HG03432 (cell line): ENCODE measurements around the gene SERPINA5.
"Not testable (repeated sequence)": the region's sequence is repeated elsewhere in the genome, so short reads cannot be mapped to it uniquely, and the experiment has no call there.

ENCODE experiments used
- ATAC-seq: cut with Tn5 transposase; IDR thresholded peaks from one replicate; pipeline ENCODE4 v1.9.1; 2021; ENCODE audit warnings: mild to moderate bottlenecking, moderate library complexity; ENCODE audit not compliant: unreplicated experiment

Gene SERPINA5

GRCh38 chr14:94621358-94622134 lies 40.3 kb downstream of the SERPINA5 start:
- ATAC-seq: no peak

DNA sequence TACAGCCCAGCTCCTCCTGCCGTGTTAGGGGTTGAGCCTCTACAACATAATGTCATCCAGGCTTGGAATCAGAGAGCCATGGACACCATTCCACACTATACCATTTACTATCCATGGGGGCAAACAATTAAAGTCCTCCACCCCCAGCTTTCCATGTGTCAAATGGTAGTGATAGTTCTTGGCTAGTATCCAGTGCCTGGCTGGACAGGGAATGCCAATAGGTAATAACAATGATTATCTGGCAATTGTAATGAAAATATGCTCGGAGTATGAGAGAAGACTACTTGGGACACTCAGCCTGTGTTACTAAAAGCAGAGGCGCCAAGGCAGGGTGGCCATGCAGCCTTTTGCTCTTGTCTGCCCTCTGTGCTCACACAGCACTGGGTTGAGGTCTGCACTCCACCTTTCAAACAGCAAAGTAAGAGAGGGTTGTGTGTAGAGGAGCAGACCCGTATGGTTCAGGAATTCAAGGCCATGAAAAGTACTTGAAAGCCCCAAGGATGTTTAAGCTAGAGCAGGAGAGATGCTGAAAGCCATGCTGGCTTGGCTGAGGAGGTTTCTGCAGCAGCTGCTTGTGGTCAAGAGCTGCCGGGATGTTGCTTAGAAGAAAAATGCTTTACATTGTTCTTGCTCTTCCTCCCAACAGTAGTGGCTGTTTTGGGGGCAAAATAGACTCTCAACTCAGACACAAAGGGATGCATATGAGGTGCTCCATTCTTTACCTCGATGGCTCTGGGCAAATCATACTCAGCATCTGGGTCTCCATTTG lies 41.6 kb downstream of the SERPINA5 start:
- ATAC-seq: no peak

GRCh38 chr14:94623422-94623809 lies 42.2 kb downstream of the SERPINA5 start:
- no peak for ATAC-seq

- ATAC-seq: no peak
Measured at GRCh38 chr14:94623856-94624499, 42.8 kb downstream of the SERPINA5 start.

GRCh38 chr14:94624537-94625352 lies 43.5 kb downstream of the SERPINA5 start:
- ATAC-seq: no peak

DNA sequence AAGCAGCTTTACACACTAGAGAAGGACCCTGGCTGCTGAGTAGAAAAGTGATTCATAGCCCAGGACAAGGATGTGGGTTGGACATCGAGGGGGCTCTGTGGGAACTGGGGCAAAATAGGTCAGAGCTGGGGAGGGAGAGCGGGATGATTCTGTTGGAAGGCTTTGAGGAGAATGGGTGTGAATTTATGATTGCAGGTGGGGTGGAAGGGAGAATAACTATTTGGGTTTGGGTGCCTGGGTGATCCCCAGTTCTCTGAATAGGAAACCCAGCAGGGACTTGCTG lies 44.1 kb downstream of the SERPINA5 start:
- no peak for ATAC-seq

DNA sequence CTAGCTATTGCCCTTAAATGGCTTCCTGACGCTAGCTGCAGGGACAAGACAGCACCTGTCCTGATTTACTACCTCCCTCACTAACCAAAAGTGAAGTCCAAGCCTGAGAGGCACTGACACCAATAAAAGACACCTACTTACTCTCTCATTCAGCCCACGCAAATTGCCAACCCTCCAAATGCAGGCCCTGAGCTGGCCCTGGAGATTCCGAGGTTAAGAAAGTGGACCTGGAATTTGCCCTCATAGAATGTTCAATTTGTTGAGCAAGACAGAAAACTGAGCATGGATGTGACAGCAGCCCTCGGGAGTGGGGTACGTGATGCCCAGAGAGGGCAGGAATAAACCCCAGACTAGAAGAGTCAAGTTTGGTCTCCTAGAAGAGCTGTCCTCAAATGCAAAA lies 47.4 kb downstream of the SERPINA5 start:
- no peak for ATAC-seq

GRCh38 chr14:94630396-94630795 lies 49.2 kb downstream of the SERPINA5 start:
- no peak for ATAC-seq

- no peak for ATAC-seq
Measured at GRCh38 chr14:94631050-94631449, 49.8 kb downstream of the SERPINA5 start.

DNA sequence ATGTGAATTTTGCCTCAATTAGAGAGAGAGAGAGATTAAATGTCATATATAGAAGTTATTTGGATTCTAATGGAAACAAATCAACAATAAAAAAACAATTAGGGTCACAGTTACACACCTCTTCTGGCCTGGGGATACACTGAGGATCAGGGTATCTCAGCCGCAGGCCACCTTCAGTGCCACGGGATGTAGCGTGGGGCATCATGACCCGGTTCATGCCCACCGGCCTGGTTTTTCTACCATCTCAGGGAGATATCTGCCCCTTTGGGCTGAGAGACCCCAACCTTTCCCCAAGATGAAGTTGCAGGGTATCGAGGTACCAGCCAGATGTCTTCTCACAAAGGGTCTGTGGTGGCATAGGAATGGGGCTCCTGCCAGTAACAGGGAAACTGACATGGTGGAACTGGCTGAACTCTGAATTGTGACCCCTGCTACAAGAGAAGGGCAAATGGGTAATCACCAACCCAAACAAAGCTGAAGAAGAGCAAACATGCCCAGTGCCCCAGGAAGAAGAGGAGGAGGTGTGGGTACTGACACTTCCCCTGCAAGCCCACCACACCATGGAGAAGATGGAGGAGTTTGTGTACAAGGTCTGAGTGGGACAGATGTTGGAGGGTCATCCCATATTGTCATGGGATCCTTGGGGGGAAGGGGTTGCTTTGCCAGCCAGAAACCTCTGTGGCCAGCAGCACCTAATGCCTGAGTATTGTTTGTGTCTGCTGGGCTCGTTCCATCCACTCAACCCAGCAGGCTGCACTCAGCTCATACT lies 50.5 kb downstream of the SERPINA5 start:
- ATAC-seq: no peak

DNA sequence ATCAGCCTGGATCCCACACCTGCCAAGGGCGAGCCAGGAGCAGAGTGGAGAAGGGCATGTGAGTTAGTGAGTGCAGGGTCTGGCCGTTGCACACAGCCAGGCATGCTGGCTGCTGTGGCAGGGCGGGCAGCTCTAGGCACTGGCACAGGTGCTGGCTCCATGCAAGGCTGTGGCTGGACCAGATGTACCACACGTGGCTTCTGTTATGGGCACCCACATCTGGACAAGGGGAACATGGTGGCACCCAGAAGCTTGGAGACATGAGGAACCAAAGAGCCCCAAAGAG lies 51.0 kb downstream of the SERPINA5 start:
- no peak for ATAC-seq

GRCh38 chr14:94633121-94633520 lies 51.9 kb downstream of the SERPINA5 start:
- ATAC-seq: no peak

GRCh38 chr14:94635154-94635553 lies 53.9 kb downstream of the SERPINA5 start:
- ATAC-seq: no peak

DNA sequence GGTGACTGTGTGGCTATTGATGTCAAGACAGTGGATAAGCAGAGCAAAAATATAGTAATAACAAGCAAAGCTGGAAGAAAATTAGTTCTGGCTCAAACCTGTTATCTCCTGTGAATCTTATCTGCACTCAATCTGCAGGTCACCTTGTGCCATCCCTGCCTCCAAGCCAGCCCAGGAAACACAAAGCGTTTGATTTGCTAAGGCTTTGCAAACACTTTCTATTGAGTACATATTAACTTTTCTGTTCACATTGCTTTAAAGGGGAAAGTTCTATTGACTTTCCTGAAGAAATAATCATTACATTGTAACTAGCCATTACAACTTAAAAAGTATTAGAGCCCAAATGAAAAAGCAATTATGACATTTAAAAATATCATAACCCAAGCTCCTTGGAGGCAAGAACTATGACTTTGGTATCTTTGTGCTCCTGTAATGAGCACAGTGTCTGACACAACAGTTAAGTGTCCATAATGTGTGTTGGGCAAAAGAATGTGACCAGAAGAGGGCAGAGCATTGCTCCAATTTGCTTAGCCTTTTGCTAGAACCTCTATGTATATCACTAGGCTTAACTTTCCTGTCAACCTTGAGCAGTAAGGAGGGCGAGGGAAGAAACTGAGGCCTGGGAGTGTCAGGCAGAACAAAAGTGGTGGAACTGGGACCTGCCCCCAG lies 55.7 kb downstream of the SERPINA5 start:
- no peak for ATAC-seq

GRCh38 chr14:94637814-94638213 lies 56.6 kb downstream of the SERPINA5 start:
- ATAC-seq: not testable (repeated sequence)

- no peak for ATAC-seq
Measured at GRCh38 chr14:94638339-94638738, 57.1 kb downstream of the SERPINA5 start.

GRCh38 chr14:94638961-94639817 lies 58.0 kb downstream of the SERPINA5 start:
- ATAC-seq: no peak

DNA sequence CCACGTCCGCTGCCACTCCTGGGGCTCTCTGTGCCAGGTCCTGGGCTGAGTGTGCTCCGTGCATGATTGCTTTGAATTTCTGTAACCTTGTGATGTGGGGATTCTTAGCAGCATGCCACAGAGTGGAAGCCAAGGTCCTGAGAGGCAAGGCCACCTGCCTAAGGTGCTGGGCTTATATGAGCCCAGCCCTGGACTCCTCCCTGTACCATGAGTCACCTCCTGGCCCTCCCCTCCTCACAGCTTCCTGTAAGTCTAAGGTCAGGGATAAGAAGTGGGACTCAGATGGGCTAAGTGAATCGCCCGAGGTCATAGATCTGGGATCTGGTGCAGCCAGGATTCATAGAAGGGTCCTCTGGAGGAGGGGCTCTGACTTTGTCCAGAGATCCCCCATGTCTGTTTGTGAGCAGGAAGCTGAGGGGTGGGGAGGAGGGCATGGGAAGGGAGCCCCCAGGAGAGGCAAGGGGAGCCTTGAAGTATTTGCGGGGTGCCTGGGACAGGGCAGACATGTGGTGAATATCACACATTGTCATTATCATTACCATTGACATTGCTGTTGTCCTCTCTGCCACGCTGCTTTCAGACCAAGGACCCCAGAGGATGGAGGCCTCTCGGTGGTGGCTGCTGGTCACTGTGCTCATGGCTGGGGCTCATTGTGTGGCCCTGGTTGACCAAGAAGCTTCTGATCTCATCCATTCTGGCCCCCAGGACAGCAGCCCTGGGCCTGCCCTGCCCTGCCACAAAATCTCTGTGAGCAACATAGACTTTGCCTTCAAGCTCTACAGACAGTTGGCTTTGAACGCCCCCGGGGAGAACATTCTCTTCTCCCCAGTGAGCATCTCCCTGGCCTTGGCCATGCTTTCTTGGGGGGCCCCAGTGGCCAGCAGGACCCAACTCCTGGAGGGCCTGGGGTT lies 59.8 kb downstream of the SERPINA5 start:
- no peak for ATAC-seq
